Jurkat, Clone E6-1 (cell line): ENCODE results near the gene NR3C2.

Source experiments
- DNase-seq: peaks from one replicate; pipeline ENCODE4 v3.0.0-alpha.2; 2011; ENCODE audit warnings: low read depth, low spot score
- H3K4me3 ChIP-seq: 2 replicates; pipeline ENCODE4 v1.5.1; 2011; ENCODE audit warnings: mild to moderate bottlenecking, low read length, control low read depth, moderate library complexity

The NR3C2 gene

GRCh38 chr4:148053298-148054003, 388.8 kb downstream of the NR3C2 start:
- no peak overlapping the region for H3K4me3 ChIP-seq
- no peak for DNase-seq

- peak; percentile 59 for DNase-seq
Observed at GRCh38 chr4:148052448-148052847, 389.8 kb downstream of the NR3C2 start.

GRCh38 chr4:148051403-148051802, 390.8 kb downstream of the NR3C2 start:
- DNase-seq, result no peak
- no peak overlapping the region for H3K4me3 ChIP-seq

More at GRCh38 chr4:148052448-148052847, 389.8 kb downstream of the NR3C2 start:
- no peak overlapping the region for H3K4me3 ChIP-seq

- no peak overlapping the region for H3K4me3 ChIP-seq
- no peak for DNase-seq
Observed at GRCh38 chr4:148048598-148048997, 393.6 kb downstream of the NR3C2 start.

- DNase-seq, result no peak
- no peak overlapping the region for H3K4me3 ChIP-seq
Observed at GRCh38 chr4:148044912-148045352, 397.3 kb downstream of the NR3C2 start.

DNA sequence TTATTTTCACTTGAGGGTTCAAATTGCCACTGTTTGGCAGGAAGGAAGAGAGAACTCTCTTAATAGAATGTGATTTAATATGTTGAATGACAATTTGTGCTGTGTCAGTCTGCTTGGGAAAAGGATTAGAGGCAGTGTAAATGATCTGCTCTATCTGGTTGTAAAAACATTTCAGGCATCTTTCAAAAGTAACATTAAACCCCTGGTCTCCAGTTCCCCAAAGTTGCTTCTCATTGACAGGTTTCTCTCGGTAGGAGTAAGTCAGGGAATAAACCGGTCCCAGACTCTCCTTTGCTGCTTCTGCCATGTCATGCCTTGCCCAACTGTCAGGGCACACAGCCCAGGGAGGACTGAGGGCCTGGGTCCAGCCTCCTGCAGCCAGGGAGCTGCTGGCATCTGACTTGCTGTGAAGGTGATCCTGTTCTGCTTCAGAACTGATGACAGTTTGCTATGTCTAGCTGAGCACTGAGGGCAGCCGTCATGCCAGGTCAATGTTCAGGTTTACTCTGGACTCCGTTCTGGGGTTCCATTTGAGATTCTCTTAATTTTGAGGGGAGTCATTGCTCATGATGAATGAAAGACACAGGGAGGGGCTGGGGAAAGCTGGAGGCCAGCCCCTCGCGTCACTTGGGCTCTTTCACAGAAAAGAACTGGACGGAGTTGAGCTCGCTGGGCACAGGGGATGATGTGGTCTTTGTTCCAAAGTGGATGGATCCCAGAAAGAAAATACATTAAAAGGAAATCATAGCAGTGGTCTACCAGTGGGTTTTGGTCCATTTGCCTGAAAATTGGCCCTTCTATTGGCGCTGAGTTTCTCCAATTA, 397.9 kb downstream of the NR3C2 start:
- no peak for DNase-seq
- no peak overlapping the region for H3K4me3 ChIP-seq

DNA sequence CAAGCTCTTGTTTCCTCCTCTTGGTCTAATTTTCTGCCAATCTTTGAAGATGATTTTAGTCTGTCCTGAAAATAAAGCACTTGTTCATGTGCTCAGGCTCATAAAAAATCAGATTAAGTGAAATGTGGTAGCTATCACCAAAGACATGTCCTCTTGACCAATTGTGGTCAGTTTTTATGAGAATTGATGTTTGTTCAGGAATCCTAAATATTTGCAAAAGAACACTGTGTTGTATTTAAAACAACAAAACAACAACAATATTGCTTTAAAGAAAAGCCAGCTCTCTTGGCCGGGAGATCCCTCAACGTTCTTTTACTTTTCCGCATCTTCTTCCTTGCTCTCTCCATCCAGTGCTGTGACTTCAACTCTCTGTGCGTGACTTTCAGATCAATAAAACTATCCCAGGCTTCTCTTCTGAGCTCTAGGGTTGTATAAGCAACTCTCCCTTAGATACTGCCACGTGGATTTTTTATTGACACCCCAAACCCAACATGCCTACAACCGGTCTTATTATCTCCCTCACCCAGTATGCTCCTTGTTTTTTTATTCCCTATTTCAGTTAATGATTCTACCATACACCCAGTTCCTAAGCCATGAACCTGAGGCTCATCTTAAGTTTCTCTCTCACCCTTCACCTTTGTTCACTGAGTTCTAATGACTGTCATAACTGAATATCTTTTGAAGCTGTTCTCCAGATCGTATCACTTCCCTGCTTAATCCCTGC, 400.4 kb downstream of the NR3C2 start:
- H3K4me3 ChIP-seq, result no peak overlapping the region
- no peak for DNase-seq

DNA sequence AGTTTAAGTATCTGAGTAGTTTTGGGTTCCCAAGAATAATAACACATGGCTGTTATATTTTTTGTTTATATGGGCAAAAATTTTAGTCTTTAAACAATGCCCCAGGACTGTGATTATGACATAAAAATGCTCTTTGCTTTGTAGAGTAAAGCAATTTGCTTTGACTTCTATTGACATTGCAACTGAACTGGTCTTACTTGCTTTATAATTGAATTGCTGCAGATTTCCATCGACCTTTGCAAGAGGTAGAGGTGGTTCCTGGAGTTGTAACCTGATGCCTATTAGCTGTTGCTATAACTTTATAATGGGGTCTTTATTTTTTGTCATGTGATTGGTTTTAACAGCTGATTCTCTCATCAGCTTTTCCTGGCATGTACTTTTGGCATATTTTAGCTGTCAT, 407.4 kb downstream of the NR3C2 start:
- DNase-seq, result no peak
- H3K4me3 ChIP-seq, result no peak overlapping the region

GRCh38 chr4:148030193-148030873, 411.9 kb downstream of the NR3C2 start:
- H3K4me3 ChIP-seq, result no peak overlapping the region
- no peak for DNase-seq

DNA sequence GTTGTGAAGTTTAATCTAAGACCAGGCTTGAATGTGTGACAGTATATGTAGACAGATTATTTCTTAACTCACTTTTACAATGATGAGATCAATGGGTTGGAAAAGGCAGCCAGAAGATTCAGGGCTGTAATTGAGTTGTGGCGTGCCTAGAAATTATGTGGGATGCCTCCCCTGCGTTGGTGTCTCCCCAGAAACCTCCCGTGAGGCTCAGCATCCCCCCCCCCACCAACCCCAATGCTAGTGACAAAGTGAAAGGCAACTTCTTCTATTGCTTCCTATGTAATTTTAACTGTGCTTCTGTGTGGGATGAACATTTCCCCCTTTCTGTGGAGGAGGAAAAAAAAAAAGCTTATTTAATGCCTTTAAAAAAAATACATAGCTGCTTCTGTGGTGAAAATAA, 412.4 kb downstream of the NR3C2 start:
- no peak for DNase-seq
- no peak overlapping the region for H3K4me3 ChIP-seq
